ENCODE data around the gene KCNJ6.

- TF ChIP-seq ZNF274 (IDR thresholded peaks at IDR 0.05; ENCODE audit: low read depth, low read length): no peak
- no peak for TF ChIP-seq CTCF (IDR thresholded peaks at IDR 0.05 in 2 of 3, conservative IDR thresholded peaks at IDR 0.05 in 1 of 3; ENCODE audit: borderline replicate concordance in 1 of 3, insufficient read depth in 1 of 3, low read depth in 2 of 3, low read length in 2 of 3)
- TF ChIP-seq EGR1 (IDR thresholded peaks at IDR 0.05; ENCODE audit: low read depth): no peak
- no peak for TF ChIP-seq REST (IDR thresholded peaks at IDR 0.05; ENCODE audit: low read depth)
These were observed 83.0 kb downstream of the KCNJ6 start for GRCh38 chr21:37833301-37833700.

Data from HCT116 (cell line).